Lung (tissue), 12 donors: Measurements from ENCODE around the gene FAM163B. TPM values are rescaled to one million over a fixed set of nuclear protein-coding genes. Genes with fewer than 3 reads are reported as not detected.

Experiments
- ATAC-seq: fragments of 200-7000 bp; cut with Tn5 transposase; one replicate; pipeline ENCODE4 v1.9.1; 2020; ENCODE audit warnings: moderate number of reproducible peaks; ENCODE audit not compliant: insufficient read depth, low FRiP score
- DNase-seq, 3 donors: peaks; one replicate each; pipeline ENCODE4 v3.0.0-alpha.2; 2013 to 2017
- H3K27ac ChIP-seq, 2 donors: one replicate each; pipeline ENCODE4 v1.5.1; 2013; ENCODE audit warnings: mild to moderate bottlenecking in 2 of 2, moderate library complexity in 2 of 2, control low read depth in 1 of 2, inconsistent platforms in 1 of 2, low read depth in 1 of 2, low read length in 1 of 2
- H3K27me3 ChIP-seq, 3 donors: one replicate each; pipeline ENCODE4 v1.5.1; 2013; ENCODE audit warnings: low read length in 2 of 3; ENCODE audit not compliant: control insufficient read depth in 3 of 3, insufficient read depth in 3 of 3
- H3K36me3 ChIP-seq, 4 donors: one replicate each; pipeline ENCODE4 v1.5.1; 2013; ENCODE audit warnings: low read length in 4 of 4, mild to moderate bottlenecking in 1 of 4, moderate library complexity in 1 of 4; ENCODE audit not compliant: control insufficient read depth in 4 of 4, insufficient read depth in 4 of 4
- H3K4me1 ChIP-seq, 5 donors: one replicate each; pipeline ENCODE4 v1.5.1; 2013; ENCODE audit warnings: low read length in 5 of 5, mild to moderate bottlenecking in 2 of 5, moderate library complexity in 1 of 5; ENCODE audit not compliant: control insufficient read depth in 5 of 5, insufficient read depth in 5 of 5
- H3K4me3 ChIP-seq: one replicate; pipeline ENCODE4 v1.5.1; 2013; ENCODE audit warnings: mild to moderate bottlenecking, control low read depth, moderate library complexity
- H3K9ac ChIP-seq, 2 donors: one replicate each; pipeline ENCODE4 v1.5.1; 2013; ENCODE audit warnings: low read length in 2 of 2, control low read depth in 1 of 2; ENCODE audit not compliant: insufficient read depth in 1 of 2
- H3K9me3 ChIP-seq, 4 donors: one replicate each; pipeline ENCODE4 v1.5.1; 2013; ENCODE audit warnings: low read length in 3 of 4, mild to moderate bottlenecking in 1 of 4, moderate library complexity in 1 of 4; ENCODE audit not compliant: control insufficient read depth in 4 of 4, insufficient read depth in 3 of 4
- CTCF ChIP-seq: IDR thresholded peaks from 2 replicates; pipeline ENCODE4 v1.5.1; 2012; ENCODE audit warnings: mild to moderate bottlenecking; ENCODE audit errors: control extremely low read depth, extremely low read depth
- WGBS, 2 donors: extraction: QIAGEN DNeasy Blood & Tissue Kit; methylation state at CpG; one replicate each; pipeline ENCODE4 v1.1.7; 2013; 5-methylcytosine and 5-hydroxymethylcytosine counted together
- polyA plus RNA-seq, 2 donors: library from polyadenylated mRNA; stranded (reverse); fragments of 200-250 nt; gene quantifications; one replicate each; pipeline ENCODE4 v1.2.1, GENCODE V29; 2013
- total RNA-seq, 2 donors: library from RNA; depleted of rRNA in 1 of 2; stranded (reverse); fragments of >200 nt in 1 of 2; gene quantifications; one replicate each; pipeline ENCODE4 v1.2.1, GENCODE V29; 2014 to 2021
- donor health status: control.
- donor health status: control.
- donor health status: Bipolar disorder and iron deficiency.
- donor health status: healthy.
- donor health status: DM: yes; HTN: yes; CAD: no.

The FAM163B gene
- total and polyA plus RNA-seq, 4 donors = 0.10 to 0.51 (median 0.16) TPM; not detected in 1

GRCh38 chr9:133540698-133541025 lies 68.5 kb downstream of the FAM163B start:
- peaks cover 0 to 47% (median 13%) of the 10 kb centered on the region in 5 donors for H3K4me1 ChIP-seq
- TF ChIP-seq CTCF = no peak
- H3K27ac ChIP-seq = no peak overlapping the region
- DNase-seq (no peak), ATAC-seq (no peak)
- H3K9me3 ChIP-seq = no peaks in the 10 kb centered on the region
- H3K4me3 ChIP-seq = no peak overlapping the region
- no peak overlapping the region for H3K9ac ChIP-seq
- WGBS, 2 donors = 48 to 61% methylated on average over 18 of the region's 18 CpGs
- H3K36me3 ChIP-seq = no peaks in the 10 kb centered on the region
- no peaks in the 10 kb centered on the region for H3K27me3 ChIP-seq

DNA sequence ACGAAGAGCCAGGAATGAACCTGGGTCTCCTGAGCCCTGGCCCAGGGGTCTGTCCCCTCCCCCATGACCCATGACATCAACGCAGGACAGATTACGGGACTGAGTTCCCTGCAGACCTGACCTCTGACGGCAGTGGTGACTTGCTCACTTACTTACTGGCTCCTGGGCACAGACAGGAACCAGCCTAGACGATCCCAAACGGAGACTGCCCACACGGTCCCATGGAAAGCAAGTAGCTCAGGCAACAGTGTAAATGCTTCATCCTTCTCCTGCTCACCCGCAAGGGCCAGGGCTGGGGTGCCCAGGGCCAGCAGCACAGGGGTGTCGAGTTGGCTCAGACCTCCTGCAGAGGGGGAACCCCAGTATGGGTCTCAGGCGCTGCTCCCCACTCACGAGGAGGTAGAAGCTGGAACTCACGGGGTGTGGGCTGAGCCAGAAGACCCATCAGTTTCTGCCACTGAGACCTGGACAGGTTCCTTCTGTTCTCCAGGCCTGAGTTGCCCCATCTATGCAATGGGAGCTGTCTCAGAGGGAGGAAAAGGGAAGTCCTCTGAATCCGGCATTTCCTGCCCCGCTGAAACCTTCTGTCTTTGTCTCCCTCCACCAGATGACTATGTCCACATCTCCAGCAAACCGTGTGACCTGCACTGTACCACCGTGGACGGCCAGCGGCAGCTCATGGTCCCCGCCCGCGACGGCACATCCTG lies 69.0 kb downstream of the FAM163B start:
- Histone ChIP-seq H3K4me3 (no peak overlapping the region), H3K9ac (no peak overlapping the region), H3K9me3 (no peaks in the 10 kb centered on the region), H3K36me3 (no peaks in the 10 kb centered on the region), H3K27ac (peak overlapping the region in 1 of 2 donors; percentile 14), H3K4me1 (peaks cover 0 to 43% (median 8%) of the 10 kb centered on the region in 5 donors), H3K27me3 (no peaks in the 10 kb centered on the region)
- DNase-seq (no peak), ATAC-seq (no peak)
- no peak for TF ChIP-seq CTCF
- WGBS, 2 donors = 37 to 54% methylated on average over 22 of the region's 22 CpGs

- H3K36me3 ChIP-seq = no peaks in the 10 kb centered on the region
- H3K4me1 ChIP-seq = peaks cover 0 to 42% (median 7%) of the 10 kb centered on the region in 5 donors
- H3K9ac ChIP-seq = no peak overlapping the region
- H3K4me3 ChIP-seq = no peak overlapping the region
- ATAC-seq (no peak), DNase-seq (peak in 2 of 3 donors; percentile 22 to 32)
- 29 to 32% methylated on average over 42 to 47 of the region's 47 CpGs for WGBS, 2 donors
- H3K27me3 ChIP-seq = no peaks in the 10 kb centered on the region
- H3K27ac ChIP-seq = peak overlapping the region in 1 of 2 donors; percentile 44
- no peaks in the 10 kb centered on the region for H3K9me3 ChIP-seq
- TF ChIP-seq CTCF = no peak
Observed at GRCh38 chr9:133538851-133539833, 70.0 kb downstream of the FAM163B start.
